ENCODE results near the gene NDUFV3. TPM values are rescaled to one million over a fixed set of nuclear protein-coding genes. Genes with fewer than 3 reads are reported as not detected.
"Not testable (repeated sequence)": the region's sequence is repeated elsewhere in the genome, so short reads cannot be mapped to it uniquely, and the experiment has no call there.

The NDUFV3 gene
- total RNA-seq, 3 donors from 2014 or later = 49.9 to 62.9 (median 51.1) TPM

DNA sequence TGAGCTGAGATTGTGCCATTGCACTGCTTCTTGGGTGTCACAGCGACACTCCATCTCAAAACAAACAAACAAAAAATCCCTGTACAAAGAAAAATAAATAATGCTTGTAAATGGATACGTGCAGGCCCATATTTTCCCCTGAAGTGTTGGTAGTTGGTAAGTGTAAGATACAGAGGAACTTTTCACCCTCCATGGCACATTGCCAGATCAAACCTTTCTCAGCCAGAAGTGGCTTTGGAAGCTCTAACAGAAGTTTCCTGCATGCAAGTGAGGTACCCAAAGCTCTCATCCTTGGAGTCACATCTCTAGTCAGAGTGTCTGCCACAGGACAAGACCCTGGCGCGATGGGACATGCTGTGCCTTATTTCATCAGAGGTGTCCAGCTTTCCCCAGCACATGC lies 7.3 kb downstream of the NDUFV3 start:
- intact Hi-C loops (cut with DNase I; ENCODE audit: low total_unique reads) = no loop called here
- H3K27me3 ChIP-seq = no peaks in the 10 kb centered on the region
- H3K4me3 ChIP-seq = no peak overlapping the region
- no peaks in the 10 kb centered on the region for H3K9me3 ChIP-seq
- H3K4me1 ChIP-seq = no peaks in the 10 kb centered on the region
- DNase-seq (ENCODE audit: low spot score in 2 of 2) = no peak
- no peak overlapping the region for H3K27ac ChIP-seq
- peaks cover 5% of the 10 kb centered on the region for H3K36me3 ChIP-seq
- TF ChIP-seq POLR2A (IDR thresholded peaks at IDR 0.05) (no peak), POLR2AphosphoS5 (IDR thresholded peaks at IDR 0.05) (no peak)
- TF ChIP-seq, protein P1, sequence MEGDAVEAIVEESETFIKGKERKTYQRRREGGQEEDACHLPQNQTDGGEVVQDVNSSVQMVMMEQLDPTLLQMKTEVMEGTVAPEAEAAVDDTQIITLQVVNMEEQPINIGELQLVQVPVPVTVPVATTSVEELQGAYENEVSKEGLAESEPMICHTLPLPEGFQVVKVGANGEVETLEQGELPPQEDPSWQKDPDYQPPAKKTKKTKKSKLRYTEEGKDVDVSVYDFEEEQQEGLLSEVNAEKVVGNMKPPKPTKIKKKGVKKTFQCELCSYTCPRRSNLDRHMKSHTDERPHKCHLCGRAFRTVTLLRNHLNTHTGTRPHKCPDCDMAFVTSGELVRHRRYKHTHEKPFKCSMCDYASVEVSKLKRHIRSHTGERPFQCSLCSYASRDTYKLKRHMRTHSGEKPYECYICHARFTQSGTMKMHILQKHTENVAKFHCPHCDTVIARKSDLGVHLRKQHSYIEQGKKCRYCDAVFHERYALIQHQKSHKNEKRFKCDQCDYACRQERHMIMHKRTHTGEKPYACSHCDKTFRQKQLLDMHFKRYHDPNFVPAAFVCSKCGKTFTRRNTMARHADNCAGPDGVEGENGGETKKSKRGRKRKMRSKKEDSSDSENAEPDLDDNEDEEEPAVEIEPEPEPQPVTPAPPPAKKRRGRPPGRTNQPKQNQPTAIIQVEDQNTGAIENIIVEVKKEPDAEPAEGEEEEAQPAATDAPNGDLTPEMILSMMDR (IDR thresholded peaks at IDR 0.05) = no peak

DNA sequence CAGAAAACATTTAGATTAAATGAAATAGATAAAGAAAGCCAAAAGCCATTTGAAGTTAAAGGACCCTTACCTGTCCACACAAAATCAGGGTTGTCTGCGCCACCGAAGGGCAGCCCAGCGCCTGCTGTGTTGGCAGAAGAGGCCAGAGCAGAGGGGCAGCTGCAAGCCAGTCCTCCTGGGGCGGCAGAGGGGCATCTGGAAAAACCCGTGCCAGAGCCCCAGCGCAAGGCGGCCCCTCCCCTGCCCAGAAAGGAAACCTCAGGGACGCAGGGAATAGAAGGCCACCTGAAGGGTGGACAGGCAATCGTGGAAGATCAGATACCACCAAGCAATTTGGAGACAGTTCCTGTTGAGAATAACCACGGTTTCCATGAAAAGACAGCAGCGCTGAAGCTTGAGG lies 10.7 kb downstream of the NDUFV3 start:
- no peaks in the 10 kb centered on the region for H3K27me3 ChIP-seq
- intact Hi-C loops (cut with DNase I; ENCODE audit: low total_unique reads) = no loop called here
- peaks cover 5% of the 10 kb centered on the region for H3K36me3 ChIP-seq
- no peaks in the 10 kb centered on the region for H3K4me1 ChIP-seq
- no peak overlapping the region for H3K27ac ChIP-seq
- no peak overlapping the region for H3K4me3 ChIP-seq
- no peak for DNase-seq (ENCODE audit: low spot score in 2 of 2)
- TF ChIP-seq POLR2A (IDR thresholded peaks at IDR 0.05) = no peak
- TF ChIP-seq, protein P1 (IDR thresholded peaks at IDR 0.05) = no peak
- TF ChIP-seq POLR2AphosphoS5 (IDR thresholded peaks at IDR 0.05) = no peak
- no peaks in the 10 kb centered on the region for H3K9me3 ChIP-seq

DNA sequence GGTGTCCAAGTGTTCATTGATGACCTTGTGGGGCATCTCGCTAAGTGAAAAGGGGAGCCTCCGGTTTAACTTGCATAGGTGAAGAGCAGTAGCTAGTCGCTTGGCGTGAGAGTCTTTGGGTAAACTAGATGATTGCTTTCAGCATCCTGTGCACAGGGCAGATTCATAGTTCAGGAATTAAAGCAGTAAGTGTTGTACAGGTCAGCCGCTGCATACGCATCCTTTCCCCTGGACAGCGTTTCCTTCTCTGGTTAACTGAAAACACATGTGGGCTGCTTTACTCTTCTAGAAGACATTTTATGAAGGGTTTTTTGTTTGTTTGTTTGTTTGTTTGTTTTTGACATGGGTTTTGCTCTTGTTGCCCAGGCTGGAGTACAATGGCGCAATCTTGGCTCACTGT lies 12.1 kb downstream of the NDUFV3 start:
- Histone ChIP-seq H3K36me3 (peaks cover 5% of the 10 kb centered on the region), H3K27ac (no peak overlapping the region), H3K27me3 (no peaks in the 10 kb centered on the region), H3K9me3 (no peaks in the 10 kb centered on the region), H3K4me3 (no peak overlapping the region), H3K4me1 (no peaks in the 10 kb centered on the region)
- no peak for DNase-seq (ENCODE audit: low spot score in 2 of 2)
- TF ChIP-seq, protein P1 (IDR thresholded peaks at IDR 0.05) = no peak
- intact Hi-C loops (cut with DNase I; ENCODE audit: low total_unique reads) = no loop called here

DNA sequence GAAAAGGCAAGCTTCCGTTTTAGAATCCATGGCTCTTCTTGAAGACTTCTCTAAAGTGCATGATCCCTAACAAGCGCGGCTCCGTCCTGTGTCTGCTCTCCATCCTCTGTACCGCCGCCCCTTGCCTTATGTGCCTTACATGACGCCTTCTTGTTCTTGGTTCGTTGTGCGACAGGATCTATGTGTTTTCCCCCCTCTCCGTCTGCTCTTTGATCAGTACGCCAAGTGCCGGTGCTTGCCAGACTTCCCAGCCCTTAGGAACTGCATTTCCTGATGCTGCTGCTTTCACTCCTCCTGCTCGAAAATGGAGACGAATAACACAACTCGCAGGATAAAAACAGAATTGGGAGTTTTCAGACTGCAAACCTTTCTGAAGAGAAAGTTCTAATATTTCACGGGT lies 13.1 kb downstream of the NDUFV3 start:
- TF ChIP-seq POLR2AphosphoS5 (IDR thresholded peaks at IDR 0.05) = no peak
- TF ChIP-seq, protein P1 (IDR thresholded peaks at IDR 0.05) = no peak
- no peak for TF ChIP-seq POLR2A (IDR thresholded peaks at IDR 0.05)
- Histone ChIP-seq H3K4me3 (no peak overlapping the region), H3K36me3 (peaks cover 5% of the 10 kb centered on the region), H3K27me3 (no peaks in the 10 kb centered on the region), H3K9me3 (no peaks in the 10 kb centered on the region), H3K4me1 (no peaks in the 10 kb centered on the region), H3K27ac (no peak overlapping the region)
- no peak for DNase-seq (ENCODE audit: low spot score in 2 of 2)
- intact Hi-C loops (cut with DNase I; ENCODE audit: low total_unique reads) = no loop called here

DNA sequence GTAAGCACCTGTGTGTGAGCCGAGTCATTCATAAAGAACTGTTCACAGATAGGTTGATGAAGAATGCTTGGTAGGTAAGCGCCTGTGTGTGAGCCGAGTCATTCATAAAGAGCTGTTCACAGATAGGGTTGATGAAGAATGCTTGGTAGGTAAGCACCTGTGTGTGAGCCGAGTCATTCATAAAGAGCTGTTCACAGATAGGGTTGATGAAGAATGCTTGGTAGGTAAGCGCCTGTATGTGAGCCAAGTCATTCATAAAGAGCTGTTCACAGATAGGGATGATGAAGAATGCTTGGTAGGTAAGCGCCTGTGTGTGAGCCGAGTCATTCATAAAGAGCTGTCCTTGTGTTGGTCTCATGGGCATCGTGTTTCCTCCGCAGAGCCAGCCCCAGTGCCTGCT lies 15.4 kb downstream of the NDUFV3 start:
- H3K9me3 ChIP-seq; DNase-seq (ENCODE audit: low spot score in 2 of 2); H3K27me3 ChIP-seq; H3K27ac ChIP-seq; intact Hi-C loops (cut with DNase I; ENCODE audit: low total_unique reads); H3K36me3 ChIP-seq; H3K4me1 ChIP-seq; H3K4me3 ChIP-seq: not testable (repeated sequence)

DNA sequence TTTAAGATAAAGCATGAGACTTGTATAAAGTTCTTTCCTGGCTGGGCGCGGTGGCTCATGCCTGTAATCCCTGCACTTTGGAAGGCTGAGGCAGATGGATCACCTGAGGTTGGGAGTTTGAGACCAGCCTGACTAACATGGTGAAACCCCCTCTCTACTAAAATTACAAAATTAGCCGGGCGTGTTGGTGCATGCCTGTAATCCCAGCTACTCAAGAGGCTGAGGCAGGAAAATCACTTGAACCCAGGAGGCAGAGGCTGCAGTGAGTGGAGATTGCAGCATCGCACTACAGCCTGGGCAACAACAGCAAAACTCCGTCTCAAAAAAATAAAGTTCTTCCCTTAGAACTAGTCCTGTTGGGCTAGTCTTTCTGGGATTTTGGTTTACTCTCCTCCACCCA lies 18.8 kb downstream of the NDUFV3 start:
- not testable (repeated sequence) for H3K36me3 ChIP-seq; H3K27me3 ChIP-seq; H3K27ac ChIP-seq; DNase-seq (ENCODE audit: low spot score in 2 of 2); H3K9me3 ChIP-seq; H3K4me3 ChIP-seq; H3K4me1 ChIP-seq
- intact Hi-C loops (cut with DNase I; ENCODE audit: low total_unique reads) = loop anchor here (5.0 kb wide), 1 partner anchor 45 kb away; no protein-coding TSS in a partner anchor

Data from breast epithelium (tissue), 4 donors.